Neuron (in vitro differentiated cells): Measurements from ENCODE around the gene PBOV1.

Source experiments
- H2AFZ ChIP-seq: one replicate; pipeline ENCODE4 v1.6.1; 2013; ENCODE audit warnings: low read depth, mild to moderate bottlenecking, inconsistent platforms, low read length, moderate library complexity
- H3K27me3 ChIP-seq: one replicate; pipeline ENCODE4 v1.6.1; 2013; ENCODE audit warnings: low read length; ENCODE audit not compliant: insufficient read depth
- H3K36me3 ChIP-seq: one replicate; pipeline ENCODE4 v1.6.1; 2013; ENCODE audit warnings: low read length; ENCODE audit not compliant: insufficient read depth
- H3K4me1 ChIP-seq: one replicate; pipeline ENCODE4 v1.6.1; 2013; ENCODE audit warnings: low read length; ENCODE audit not compliant: insufficient read depth
- H3K4me3 ChIP-seq: 2 replicates; pipeline ENCODE4 v1.5.1; 2013; ENCODE audit warnings: mild to moderate bottlenecking, low read length, moderate library complexity
- H3K9me3 ChIP-seq: one replicate; pipeline ENCODE4 v1.6.1; 2013; ENCODE audit warnings: low read length

Gene PBOV1

GRCh38 chr6:138218449-138218848 lies at the start of gene PBOV1:
Gene PBOV1, minus strand, starts transcription at chr6:138218491. Its CDS starts 96 bp downstream, at chr6:138218395.
- Histone ChIP-seq H3K9me3 (no peaks in the 10 kb centered on the region), H2AFZ (no peak within 1 kb of the TSS), H3K4me3 (no peak within 1 kb of the TSS), H3K4me1 (no peaks in the 10 kb centered on the region), H3K36me3 (no peaks in the 10 kb centered on the region), H3K27me3 (no peaks in the 10 kb centered on the region)

GRCh38 chr6:138266095-138266494 lies 47.8 kb upstream of the PBOV1 start:
- Histone ChIP-seq H3K36me3 (no peaks in the 10 kb centered on the region), H3K4me3 (no peak overlapping the region), H2AFZ (no peak overlapping the region), H3K27me3 (no peaks in the 10 kb centered on the region), H3K9me3 (no peaks in the 10 kb centered on the region), H3K4me1 (no peaks in the 10 kb centered on the region)

GRCh38 chr6:138264372-138264880 lies 46.1 kb upstream of the PBOV1 start:
- Histone ChIP-seq H3K9me3 (no peaks in the 10 kb centered on the region), H3K4me3 (no peak overlapping the region), H3K27me3 (no peaks in the 10 kb centered on the region), H2AFZ (no peak overlapping the region), H3K4me1 (no peaks in the 10 kb centered on the region), H3K36me3 (no peaks in the 10 kb centered on the region)

GRCh38 chr6:138263963-138264362 lies 45.7 kb upstream of the PBOV1 start:
- H2AFZ ChIP-seq = no peak overlapping the region
- H3K36me3 ChIP-seq = no peaks in the 10 kb centered on the region
- H3K9me3 ChIP-seq = no peaks in the 10 kb centered on the region
- H3K4me1 ChIP-seq = no peaks in the 10 kb centered on the region
- no peak overlapping the region for H3K4me3 ChIP-seq
- no peaks in the 10 kb centered on the region for H3K27me3 ChIP-seq

GRCh38 chr6:138261116-138261780 lies 43.0 kb upstream of the PBOV1 start:
- Histone ChIP-seq H3K36me3 (no peaks in the 10 kb centered on the region), H3K9me3 (no peaks in the 10 kb centered on the region), H3K4me3 (no peak overlapping the region), H3K27me3 (no peaks in the 10 kb centered on the region), H2AFZ (no peak overlapping the region), H3K4me1 (no peaks in the 10 kb centered on the region)

- Histone ChIP-seq H3K4me3 (no peak overlapping the region), H3K36me3 (no peaks in the 10 kb centered on the region), H3K9me3 (no peaks in the 10 kb centered on the region), H2AFZ (no peak overlapping the region), H3K27me3 (no peaks in the 10 kb centered on the region), H3K4me1 (no peaks in the 10 kb centered on the region)
These were observed 40.7 kb upstream of the PBOV1 start for GRCh38 chr6:138258991-138259390.

DNA sequence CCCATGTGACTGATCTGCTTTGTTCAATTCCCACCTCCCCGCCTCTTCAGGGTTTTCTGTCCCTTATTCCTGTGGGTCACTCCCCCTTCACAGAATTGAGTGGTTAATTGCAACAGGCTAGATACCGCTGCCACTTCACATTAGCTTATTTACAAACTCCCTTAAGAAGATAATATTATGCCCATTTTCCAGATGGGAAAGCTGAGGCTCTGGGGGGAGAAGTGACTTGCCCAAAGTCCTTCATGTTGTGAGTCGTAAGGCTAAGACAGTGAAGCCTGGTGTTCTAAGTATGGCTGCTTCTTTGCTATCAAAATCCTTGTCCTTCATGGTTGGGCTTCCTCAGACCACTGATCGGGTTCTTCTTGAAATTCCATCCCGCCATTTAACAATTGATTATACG lies 39.9 kb upstream of the PBOV1 start:
- Histone ChIP-seq H3K4me3 (no peak overlapping the region), H2AFZ (no peak overlapping the region), H3K36me3 (no peaks in the 10 kb centered on the region), H3K4me1 (no peaks in the 10 kb centered on the region), H3K9me3 (no peaks in the 10 kb centered on the region), H3K27me3 (no peaks in the 10 kb centered on the region)

DNA sequence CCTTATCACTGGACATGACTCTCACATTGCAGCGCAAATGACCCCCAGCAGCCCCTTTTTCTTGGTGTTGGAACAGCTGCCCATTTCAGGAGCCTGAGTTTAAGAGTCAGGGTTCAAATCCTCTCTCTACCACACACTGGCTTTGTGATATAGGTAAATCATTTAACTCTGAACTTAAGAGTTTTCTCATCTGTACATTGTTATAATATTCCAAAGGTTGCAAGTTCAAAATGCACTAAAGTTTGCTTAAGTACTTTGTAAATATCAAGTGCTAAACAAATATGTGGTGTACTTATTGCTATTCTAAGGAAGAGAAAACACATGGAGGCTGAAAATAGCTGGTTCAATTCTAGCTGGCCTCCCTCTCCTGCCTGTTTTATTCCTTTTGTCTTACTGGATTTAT lies 39.3 kb upstream of the PBOV1 start:
- Histone ChIP-seq H3K4me1 (no peaks in the 10 kb centered on the region), H3K9me3 (no peaks in the 10 kb centered on the region), H3K4me3 (no peak overlapping the region), H2AFZ (no peak overlapping the region), H3K27me3 (no peaks in the 10 kb centered on the region), H3K36me3 (no peaks in the 10 kb centered on the region)

DNA sequence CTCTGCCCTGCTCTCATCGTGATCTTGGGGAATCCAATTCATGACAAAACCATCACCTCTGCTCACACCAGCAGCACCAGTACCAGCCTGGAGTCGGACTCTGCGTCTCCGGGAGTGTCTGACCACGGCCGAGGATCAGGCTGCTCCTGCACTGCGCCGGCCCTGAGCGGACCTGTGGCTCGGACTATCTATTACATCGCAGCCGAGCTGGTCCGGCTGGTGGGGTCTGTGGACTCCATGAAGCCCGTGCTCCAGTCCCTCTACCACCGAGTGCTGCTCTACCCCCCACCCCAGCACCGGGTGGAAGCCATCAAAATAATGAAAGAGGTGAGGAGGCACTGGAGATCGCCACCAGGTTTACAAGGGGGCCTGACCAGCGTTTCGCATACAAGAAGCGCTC lies 37.2 kb upstream of the PBOV1 start:
- Histone ChIP-seq H3K9me3 (no peaks in the 10 kb centered on the region), H3K27me3 (peaks cover 3% of the 10 kb centered on the region)

GRCh38 chr6:138253731-138254130 lies 35.4 kb upstream of the PBOV1 start:
- H3K36me3 ChIP-seq = no peaks in the 10 kb centered on the region
- no peaks in the 10 kb centered on the region for H3K4me1 ChIP-seq
- no peak overlapping the region for H2AFZ ChIP-seq
- peaks cover 3% of the 10 kb centered on the region for H3K27me3 ChIP-seq
- no peaks in the 10 kb centered on the region for H3K9me3 ChIP-seq
- no peak overlapping the region for H3K4me3 ChIP-seq

More for the DNA sequence above, 37.2 kb upstream of the PBOV1 start:
- Histone ChIP-seq H3K36me3 (no peaks in the 10 kb centered on the region), H3K4me1 (no peaks in the 10 kb centered on the region), H2AFZ (no peak overlapping the region), H3K4me3 (no peak overlapping the region)

GRCh38 chr6:138250513-138251247 lies 32.4 kb upstream of the PBOV1 start:
- no peak overlapping the region for H3K4me3 ChIP-seq
- peaks cover 3% of the 10 kb centered on the region for H3K27me3 ChIP-seq
- H3K4me1 ChIP-seq = no peaks in the 10 kb centered on the region
- no peak overlapping the region for H2AFZ ChIP-seq
- H3K36me3 ChIP-seq = no peaks in the 10 kb centered on the region
- no peaks in the 10 kb centered on the region for H3K9me3 ChIP-seq

DNA sequence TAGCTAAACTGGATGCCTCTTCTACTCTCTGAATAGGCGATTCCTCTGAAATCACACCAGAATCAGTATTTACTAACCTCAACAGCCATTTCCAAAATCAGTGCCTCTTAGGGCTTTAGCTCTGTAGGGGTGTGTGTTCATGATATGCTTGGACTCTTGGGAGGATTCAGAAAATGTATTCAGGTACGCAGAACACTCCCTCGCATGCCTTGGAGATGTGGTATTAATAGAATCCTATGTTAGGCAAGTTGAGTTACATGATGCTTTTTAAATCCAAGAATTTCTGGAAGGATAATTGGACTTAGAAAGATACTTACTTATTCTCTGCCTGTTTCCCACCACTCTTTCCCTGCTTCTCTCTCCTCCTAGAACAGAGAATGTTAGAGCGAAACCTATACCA lies 31.8 kb upstream of the PBOV1 start:
- Histone ChIP-seq H3K4me3 (no peak overlapping the region), H3K36me3 (no peaks in the 10 kb centered on the region), H3K27me3 (peaks cover 3% of the 10 kb centered on the region), H3K4me1 (no peaks in the 10 kb centered on the region), H3K9me3 (no peaks in the 10 kb centered on the region), H2AFZ (no peak overlapping the region)

DNA sequence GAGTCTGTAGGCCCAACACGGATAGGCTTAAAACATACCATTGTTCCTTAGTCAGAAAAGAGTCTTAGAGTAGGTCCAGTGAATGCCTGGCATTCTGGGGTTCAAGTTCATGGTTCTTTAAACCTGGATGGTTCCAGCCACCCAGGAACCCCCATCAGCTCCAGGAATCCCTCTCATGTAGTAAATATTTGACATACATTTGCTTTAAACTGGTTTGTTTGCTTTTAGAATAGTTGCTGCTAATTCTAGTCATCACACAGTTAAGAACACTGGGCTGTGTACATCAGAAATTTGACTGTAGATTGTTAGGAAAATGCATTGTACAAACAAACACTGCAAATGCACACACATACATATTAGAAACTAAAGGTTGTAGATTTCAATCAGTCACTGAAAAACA lies 30.6 kb upstream of the PBOV1 start:
- H3K4me3 ChIP-seq = no peak overlapping the region
- H2AFZ ChIP-seq = no peak overlapping the region
- H3K27me3 ChIP-seq = peaks cover 3% of the 10 kb centered on the region
- no peaks in the 10 kb centered on the region for H3K4me1 ChIP-seq
- no peaks in the 10 kb centered on the region for H3K9me3 ChIP-seq
- no peaks in the 10 kb centered on the region for H3K36me3 ChIP-seq
